Esophagus squamous epithelium (tissue), 4 donors: ENCODE results near the gene COQ8B.

ENCODE experiments used
- POLR2A ChIP-seq, 4 donors: fragments of 450-650 bp; IDR thresholded peaks; one replicate each; pipeline ENCODE4 v1.6.1; 2017; ENCODE audit warnings: antibody characterized with exemption in 4 of 4, mild to moderate bottlenecking in 4 of 4, moderate library complexity in 3 of 4
- TF ChIP-seq, protein P1 (sequence below), 6 experiments: fragments of 450-650 bp in 4 of 6; fragments of 200-600 bp in 2 of 6; sonication (generic) in 2 of 6; IDR thresholded peaks; one replicate each; pipeline ENCODE4 v1.5.1; 2016 to 2019; ENCODE audit warnings: antibody characterized with exemption in 6 of 6, mild to moderate bottlenecking in 4 of 6, moderate library complexity in 4 of 6

DNA sequence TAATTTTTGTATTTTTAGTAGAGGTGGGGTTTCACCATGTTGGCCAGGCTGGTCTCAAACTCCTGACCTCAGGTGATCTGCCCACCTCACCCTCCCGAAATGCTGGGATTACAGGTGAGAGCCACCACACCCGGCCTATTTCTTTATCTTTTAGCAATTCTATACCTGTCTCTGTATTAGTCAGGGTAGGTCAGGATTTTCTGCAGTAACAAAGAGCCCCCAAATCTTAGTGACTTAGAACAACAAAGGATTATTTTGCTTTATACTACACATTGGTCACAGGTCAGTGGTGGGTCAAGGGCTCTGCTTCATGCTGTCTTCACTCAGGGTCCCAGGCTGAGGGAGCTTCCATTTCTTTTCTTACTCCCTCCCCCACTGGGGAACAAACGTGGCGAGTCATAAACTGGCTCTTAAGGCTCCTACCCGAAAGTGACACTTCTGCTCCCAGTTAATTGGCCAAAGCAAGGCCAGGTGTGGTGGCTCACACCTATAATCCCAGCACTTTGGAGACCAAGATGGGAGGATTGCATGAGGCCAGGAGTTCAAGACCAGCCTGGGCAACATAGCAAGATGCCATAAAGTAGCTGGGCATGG, 7.1 kb upstream of the COQ8B start:
- TF ChIP-seq, protein P1, sequence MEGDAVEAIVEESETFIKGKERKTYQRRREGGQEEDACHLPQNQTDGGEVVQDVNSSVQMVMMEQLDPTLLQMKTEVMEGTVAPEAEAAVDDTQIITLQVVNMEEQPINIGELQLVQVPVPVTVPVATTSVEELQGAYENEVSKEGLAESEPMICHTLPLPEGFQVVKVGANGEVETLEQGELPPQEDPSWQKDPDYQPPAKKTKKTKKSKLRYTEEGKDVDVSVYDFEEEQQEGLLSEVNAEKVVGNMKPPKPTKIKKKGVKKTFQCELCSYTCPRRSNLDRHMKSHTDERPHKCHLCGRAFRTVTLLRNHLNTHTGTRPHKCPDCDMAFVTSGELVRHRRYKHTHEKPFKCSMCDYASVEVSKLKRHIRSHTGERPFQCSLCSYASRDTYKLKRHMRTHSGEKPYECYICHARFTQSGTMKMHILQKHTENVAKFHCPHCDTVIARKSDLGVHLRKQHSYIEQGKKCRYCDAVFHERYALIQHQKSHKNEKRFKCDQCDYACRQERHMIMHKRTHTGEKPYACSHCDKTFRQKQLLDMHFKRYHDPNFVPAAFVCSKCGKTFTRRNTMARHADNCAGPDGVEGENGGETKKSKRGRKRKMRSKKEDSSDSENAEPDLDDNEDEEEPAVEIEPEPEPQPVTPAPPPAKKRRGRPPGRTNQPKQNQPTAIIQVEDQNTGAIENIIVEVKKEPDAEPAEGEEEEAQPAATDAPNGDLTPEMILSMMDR (IDR thresholded peaks at IDR 0.05), result no peak
- no peak for TF ChIP-seq POLR2A (IDR thresholded peaks at IDR 0.05)
